Activated naive CD4-positive, alpha-beta T cell treated with anti-CD3 and anti-CD28 coated beads, Interleukin-2, amount 10 ng/mL, durations not matched to agents 5 hours and 36 hours (primary cell): ENCODE results near the gene EWSR1. TPM values are rescaled to one million over a fixed set of nuclear protein-coding genes. Genes with fewer than 3 reads are reported as not detected.
A peak's percentile ranks its signal among the peaks of the same experiment; 100 is the strongest.

ENCODE experiments used
- microRNA-seq: library from miRNA; unstranded; fragments of <30 nt; microRNA quantifications from one replicate; pipeline ENCODE4 v1.2.0, GENCODE V29; 2022; ENCODE audit warnings: borderline microRNAs expressed, borderline replicate concordance
- total RNA-seq, 2 experiments: library from RNA; stranded (reverse); gene quantifications; one replicate each; pipeline ENCODE4 v1.2.3, GENCODE V29; 2021

EWSR1 gene
- 100 to 1,000 TPM; 307 to 309 TPM for total RNA-seq

GRCh38 chr22:29267858-29268510 is at the start of gene EWSR1, which contains the start of gene RHBDD3:
EWSR1 (plus strand) TSS chr22:29268268; CDS start chr22:29268337, 69 bp downstream.
RHBDD3 (minus strand) TSS chr22:29267981; CDS start chr22:29265626, 2,355 bp downstream.

GRCh38 chr22:29306175-29306834 is 38.2 kb downstream of the EWSR1 start, which contains the start of gene GAS2L1:
GAS2L1 (plus strand) TSS chr22:29306650; CDS start chr22:29308106, 1,456 bp downstream.

GRCh38 chr22:29315286-29316140 is 47.4 kb downstream of the EWSR1 start, which contains the start of gene RASL10A:
RASL10A (minus strand) TSS chr22:29315697; CDS start chr22:29315246, 451 bp downstream.

Small RNAs within 50 kb of the gene (microRNA-seq; reads per million reads assigned to microRNA genes)
- gene MIR3653, result 31.5 reads per million, percentile 57 among the genes with 10 or more reads in this experiment

Other genes with a start within 250 kb of the EWSR1 start
- not detected for gene C22orf31, start 206.4 kb upstream of the EWSR1 start, total RNA-seq
- gene KREMEN1, start 195.2 kb upstream of the EWSR1 start, total RNA-seq, result not detected
- not detected for gene EMID1, start 62.4 kb upstream of the EWSR1 start, total RNA-seq
- gene RHBDD3, start 287 bp upstream of the EWSR1 start, total RNA-seq, result 10 to 100 TPM; 22.4 to 22.7 TPM
- gene GAS2L1, start 38.4 kb downstream of the EWSR1 start, total RNA-seq, result 1 to 10 TPM; 7.6 to 8.6 TPM
- 1 to 10 TPM; 1.2 to 1.5 TPM for gene RASL10A, start 47.4 kb downstream of the EWSR1 start, total RNA-seq
- gene AP1B1, start 120.3 kb downstream of the EWSR1 start, total RNA-seq, result 10 to 100 TPM; 60.2 to 63.8 TPM
- not detected for gene RFPL1, start 170.3 kb downstream of the EWSR1 start, total RNA-seq
- gene NEFH, start 211.9 kb downstream of the EWSR1 start, total RNA-seq, result 1 to 10 TPM; 1.3 to 1.5 TPM